ENCODE measurements around the gene DST. TPM values are rescaled to one million over a fixed set of nuclear protein-coding genes. Genes with fewer than 3 reads are reported as not detected.

The DST gene
- total and polyA plus RNA-seq, 2 of the 8 experiments (the other 6 are each of a cell fraction or from before 2014, with no cell fraction given) = 49.4 to 116 TPM

- Histone ChIP-seq H3K23me2 (ENCODE audit: low read depth, low read length) (no peaks in the 10 kb centered on the region), H3K56ac (replicated peaks; ENCODE audit: insufficient read length, low read depth, low read length) (no peak overlapping the region), H3K4ac (replicated peaks; ENCODE audit: insufficient read length, low read depth, low read length) (no peak overlapping the region), H4K91ac (replicated peaks; ENCODE audit: insufficient read length, low read length) (no peak overlapping the region), H4K5ac (ENCODE audit: insufficient read length, low read depth, low read length) (no peak overlapping the region), H3K18ac (ENCODE audit: extremely low read depth, low read length) (no peak overlapping the region), H2BK5ac (ENCODE audit: low read depth, low read length) (no peak overlapping the region), H3K9me3 (ENCODE audit: insufficient read depth in 2 of 2, low read depth in 1 of 2, low read length in 1 of 2) (no peaks in the 10 kb centered on the region), H3K79me2 (ENCODE audit: control insufficient read depth in 1 of 2, insufficient read depth in 2 of 2, low read length in 2 of 2) (peaks cover 0 to 8% of the 10 kb centered on the region in 2 experiments; a peak in 1 of 4 replicates), H3K23ac (ENCODE audit: insufficient read length) (no peak overlapping the region), H2AFZ (ENCODE audit: low read length) (no peak overlapping the region), H2BK20ac (ENCODE audit: low read length) (no peak overlapping the region), H4K8ac (ENCODE audit: extremely low read depth, insufficient read depth, low read length) (no peak overlapping the region), H3K9ac (replicated peaks in 1 of 4; ENCODE audit: extremely low read depth in 1 of 4, low read depth in 3 of 4, low read length in 3 of 4) (no peak overlapping the region), H3K4me1 (replicated peaks in 1 of 4; ENCODE audit: control insufficient read depth in 3 of 4, insufficient read depth in 4 of 4, low read length in 3 of 4) (0 out of 7 replicates have a peak, but pooled peaks cover 0 to 2% (median 0%) of the 10 kb centered on the region in 4 experiments), H2AK5ac (ENCODE audit: low read depth, low read length) (no peak overlapping the region), H3K36me3 (ENCODE audit: control insufficient read depth in 2 of 4, insufficient read depth in 4 of 4, low read length in 3 of 4) (no peaks in the 10 kb centered on the region), H3K79me1 (ENCODE audit: low read depth, low read length) (no peaks in the 10 kb centered on the region), H3K27ac (ENCODE audit: low read depth, low read length) (no peak overlapping the region), H3K4me2 (ENCODE audit: insufficient read depth in 1 of 2, low read depth in 2 of 2, low read length in 2 of 2) (no peak overlapping the region), H2BK120ac (replicated peaks; ENCODE audit: low read depth, low read length) (no peak overlapping the region), H4K20me1 (replicated peaks in 1 of 2; ENCODE audit: control insufficient read depth in 1 of 2, insufficient read depth in 2 of 2, low read length in 2 of 2) (peaks cover 0 to 2% of the 10 kb centered on the region in 2 experiments), H2BK15ac (ENCODE audit: low read length) (no peak overlapping the region), H3K27me3 (replicated peaks in 1 of 4; ENCODE audit: control insufficient read depth in 3 of 4, extremely low read depth in 1 of 4, insufficient read depth in 3 of 4, low read length in 3 of 4) (no peaks in the 10 kb centered on the region), H2BK12ac (ENCODE audit: low read depth, low read length) (no peak overlapping the region), H3K14ac (ENCODE audit: insufficient read length) (no peak overlapping the region), H3K4me3 (ENCODE audit: extremely low read depth in 1 of 4, insufficient read depth in 2 of 4, low read depth in 3 of 4, low read length in 4 of 4) (no peak overlapping the region)
- TF ChIP-seq BCL11A (IDR thresholded peaks at IDR 0.05; ENCODE audit: low read depth in 2 of 2, low read length in 2 of 2) = no peak
- no peak for TF ChIP-seq SP4 (IDR thresholded peaks at IDR 0.05; ENCODE audit: low read length)
- TF ChIP-seq TBP (IDR thresholded peaks at IDR 0.05; ENCODE audit: low read depth, low read length) = no peak
- TF ChIP-seq ATF2 (IDR thresholded peaks at IDR 0.05; ENCODE audit: low read length) = no peak
- no peak for TF ChIP-seq CHD2 (IDR thresholded peaks at IDR 0.05; ENCODE audit: low read length)
- no peak for TF ChIP-seq SAP30 (IDR thresholded peaks at IDR 0.05; ENCODE audit: insufficient read depth, insufficient replicate concordance, low read length)
- POLR2A ChIA-PET (ENCODE audit: partially characterized antibody) = no interaction called here
- CTCF ChIA-PET (ENCODE audit: partially characterized antibody) = interaction anchor here (0.6 to 2.8 kb wide), 4 partner anchors 11 to 635 kb away, joined by 3 to 14 read pairs (median 6); no protein-coding TSS in a partner anchor
- FAIRE-seq = no peak
- DNase-seq (ENCODE audit: low read depth in 1 of 2, low spot score in 2 of 2) = no peak
- WGBS, 2 experiments (ENCODE audit: extremely low coverage in 1 of 2, insufficient coverage in 1 of 2, insufficient read length in 1 of 2, insufficient replicate concordance in 2 of 2, low coverage in 1 of 2, low lambda C conversion rate in 2 of 2, missing lambda C conversion rate in 1 of 2) = 95% methylated on average over 2 of the region's 2 CpGs; no CpG with 5 or more reads in 1 of the 2 experiments
Observed at GRCh38 chr6:56688521-56688920, 45.8 kb upstream of the DST start.
